Motor neuron (in vitro differentiated cells): ENCODE measurements around the gene DIS3L2. TPM values are rescaled to one million over a fixed set of nuclear protein-coding genes. Genes with fewer than 3 reads are reported as not detected.
A peak's percentile ranks its signal among the peaks of the same experiment; 100 is the strongest.
"Not testable (repeated sequence)": the region's sequence is repeated elsewhere in the genome, so short reads cannot be mapped to it uniquely, and the experiment has no call there.

Experiments
- ATAC-seq, 8 experiments: fragments of 200-7000 bp; cut with Tn5 transposase; replicated peaks in 6 of 8; 2 replicates each; pipeline ENCODE4 v1.8.0; 2021; ENCODE audit warnings: mild to moderate bottlenecking in 8 of 8, moderate library complexity in 8 of 8
- H3K27ac ChIP-seq, 2 donors: fragments of 250-450 bp; sonication (Bioruptor Pico); 2 replicates each; pipeline ENCODE4 v1.9.0; 2021; ENCODE audit warnings: antibody characterized with exemption in 2 of 2, mild to moderate bottlenecking in 2 of 2, moderate library complexity in 1 of 2
- H3K4me1 ChIP-seq, 2 donors: fragments of 250-450 bp; sonication (Bioruptor Pico); replicated peaks in 1 of 2; 2 replicates each; pipeline ENCODE4 v1.6.1; 2021; ENCODE audit warnings: antibody characterized with exemption in 2 of 2, mild to moderate bottlenecking in 2 of 2, moderate library complexity in 1 of 2
- H3K4me3 ChIP-seq, 5 donors: fragments of 250-450 bp; sonication (Bioruptor Pico); 2 replicates each; pipeline ENCODE4 v1.9.0; 2021; ENCODE audit warnings: antibody characterized with exemption in 5 of 5, mild to moderate bottlenecking in 5 of 5, moderate library complexity in 4 of 5
- WGBS, 10 experiments: fragments of 450-650 bp; shearing (Covaris generic); methylation state at CpG; one replicate each; pipeline ENCODE4 v1.0.0; 2022; 5-methylcytosine and 5-hydroxymethylcytosine counted together
- in situ Hi-C, 9 experiments: fragments of 400-800 bp; cut with MboI; loops; one replicate each; pipeline ENCODE4 v1.15.0; 2021; ENCODE audit warnings: low sequenced_read_pairs in 9 of 9, low pct_unique_long_range_greater_than_20kb in 2 of 9; ENCODE audit not compliant: unreplicated experiment in 9 of 9
- total RNA-seq, 8 experiments: library from RNA; unstranded; fragments of 300-600 nt; gene quantifications; 2 replicates each; pipeline versions ENCODE4 v1.2.3 to v1.2.4, GENCODE V29; 2022

DIS3L2 gene
- total RNA-seq, 8 experiments from 2014 or later = 10.6 to 33.1 (median 21.8) TPM

DNA sequence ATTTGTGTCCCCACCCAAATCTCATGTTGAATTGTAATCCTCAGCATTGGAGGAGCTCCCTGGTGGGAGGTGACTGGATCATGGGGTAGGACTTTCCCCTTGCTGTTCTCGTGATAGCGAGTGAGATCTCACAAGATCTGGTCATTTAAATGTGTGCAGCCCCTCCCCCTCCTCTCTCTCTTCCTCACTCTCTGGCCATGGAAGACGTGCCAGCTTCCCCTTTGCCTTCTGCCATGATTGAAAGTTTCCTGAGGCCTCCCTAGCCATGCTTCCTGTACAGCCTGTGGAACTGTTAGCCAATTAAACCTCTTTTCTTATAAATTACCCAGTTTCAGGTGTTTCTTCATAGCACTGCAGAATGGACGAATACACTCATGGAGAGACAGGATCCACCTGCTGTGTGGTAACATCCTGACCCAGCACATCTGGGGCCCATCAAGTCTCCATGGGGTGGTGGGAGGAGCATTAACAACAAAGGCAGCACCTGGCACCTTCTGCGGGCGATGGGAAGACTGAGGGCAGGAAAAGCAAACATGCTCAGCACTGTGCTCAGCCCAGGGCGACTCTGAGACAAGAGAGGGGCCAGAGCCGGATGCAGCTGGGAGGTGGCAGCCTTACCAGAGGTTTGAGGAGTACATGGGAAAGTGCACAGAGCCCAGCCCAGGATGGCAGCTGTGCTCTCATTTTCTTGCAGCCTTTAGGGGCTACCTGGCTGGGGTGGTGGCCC is 400.8 kb downstream of the DIS3L2 start:
- Histone ChIP-seq H3K4me3 (no peak overlapping the region), H3K4me1 (no peaks in the 10 kb centered on the region), H3K27ac (no peak overlapping the region)
- WGBS, 10 experiments = 30 to 100% (median 59%) methylated on average over 1 to 6 of the region's 8 CpGs; no CpG with 5 or more reads in 1 of the 10 experiments
- ATAC-seq = no peak
- in situ Hi-C loops = no loop called here

DNA sequence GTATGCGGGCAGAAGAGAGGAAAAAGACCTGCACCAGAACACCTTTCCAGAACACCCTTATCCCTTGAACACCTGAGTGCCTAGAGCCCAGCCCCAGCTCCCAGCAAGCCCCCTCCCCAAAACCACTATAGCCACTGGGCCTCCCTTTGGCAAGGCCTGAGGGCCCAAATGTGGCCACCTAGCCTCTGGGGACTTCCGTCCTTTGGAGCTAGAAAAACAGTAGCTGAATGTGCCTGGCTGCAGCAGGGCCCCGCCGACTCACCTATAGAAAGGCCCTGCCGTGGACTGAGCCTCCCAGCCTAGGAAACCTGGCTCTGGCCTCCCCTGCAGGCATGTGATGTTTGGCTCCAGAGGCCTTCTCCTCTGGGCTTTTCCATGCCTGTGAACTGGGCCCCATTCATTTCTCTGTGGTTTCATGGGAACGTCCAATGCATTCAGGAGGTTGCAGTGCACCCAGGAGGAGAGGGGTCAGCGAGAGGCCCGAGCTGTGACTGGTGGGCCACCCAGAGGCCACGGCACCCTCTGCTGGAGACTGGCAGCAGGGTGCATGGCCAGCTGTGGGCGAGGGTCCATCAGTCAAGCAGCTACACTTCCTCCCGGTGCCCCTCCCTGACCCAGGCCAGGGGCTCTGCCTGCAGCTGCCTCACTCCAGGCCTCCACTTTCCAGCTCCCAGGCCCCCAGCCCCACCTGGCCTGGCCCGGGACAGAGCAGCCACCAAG is 401.7 kb downstream of the DIS3L2 start:
- H3K4me3 ChIP-seq, H3K4me1 ChIP-seq, in situ Hi-C loops, H3K27ac ChIP-seq: not testable (repeated sequence)
- 74 to 92% methylated on average over 3 to 5 of the region's 12 CpGs; no CpG with 5 or more reads in 8 of the 10 experiments for WGBS, 10 experiments
- ATAC-seq = peak in 1 of 8 experiments; percentile 19

GRCh38 chr2:232363784-232364615 is 402.5 kb downstream of the DIS3L2 start:
- peak in 2 of 8 experiments; percentile 14 to 20 for ATAC-seq
- in situ Hi-C loops = no loop called here
- 7 to 97% (median 80%) methylated on average over 1 to 10 of the region's 14 CpGs; no CpG with 5 or more reads in 2 of the 10 experiments for WGBS, 10 experiments
- Histone ChIP-seq H3K4me3 (no peak overlapping the region), H3K4me1 (peaks cover 2 to 3% of the 10 kb centered on the region in 2 donors), H3K27ac (no peak overlapping the region)

DNA sequence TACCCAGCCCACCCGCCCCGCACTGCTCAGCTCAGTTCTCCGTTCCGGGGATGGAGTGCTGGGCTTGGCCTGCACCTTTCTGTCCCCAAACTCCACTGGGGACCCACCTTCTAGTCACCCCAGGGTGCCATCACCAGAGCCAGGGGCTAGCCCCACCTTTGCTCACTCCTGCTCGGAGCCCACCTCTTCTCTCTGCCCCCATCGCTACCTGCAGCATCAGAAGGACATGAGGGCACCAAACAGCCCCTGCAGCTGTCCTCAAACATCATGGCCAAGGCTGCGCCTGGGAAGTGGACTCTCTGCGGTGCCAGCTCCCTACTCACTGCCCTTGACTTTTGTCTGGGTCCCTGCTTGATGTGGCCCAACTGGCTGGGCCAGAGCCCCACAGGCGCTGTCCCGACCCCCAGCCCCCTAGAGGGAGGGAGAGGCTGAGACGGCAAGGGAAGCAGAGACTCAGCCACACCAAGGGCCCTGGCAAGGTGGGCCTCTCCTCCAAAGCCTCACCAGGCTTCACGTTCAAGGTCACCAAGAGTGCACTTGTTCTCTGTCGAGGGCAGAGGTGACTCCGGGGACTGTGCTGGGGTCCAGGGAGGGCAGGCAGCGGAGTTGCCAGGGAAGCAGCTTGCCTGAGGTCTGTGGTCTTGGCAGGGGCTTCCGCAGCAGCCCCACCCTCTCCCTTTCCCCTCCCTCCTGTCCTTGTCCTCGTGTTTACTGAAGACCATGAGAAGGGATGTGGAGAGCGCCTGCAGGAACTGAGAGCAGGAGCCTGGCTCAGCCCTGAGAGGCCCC is 403.5 kb downstream of the DIS3L2 start:
- H3K4me3 ChIP-seq, in situ Hi-C loops, H3K27ac ChIP-seq: not testable (repeated sequence)
- peak in 1 of 8 experiments; percentile 9 for ATAC-seq
- H3K4me1 ChIP-seq = peaks cover 10 to 11% of the 10 kb centered on the region in 2 donors
- WGBS, 10 experiments = 80 to 100% methylated on average over 1 of the region's 18 CpGs; no CpG with 5 or more reads in 8 of the 10 experiments

DNA sequence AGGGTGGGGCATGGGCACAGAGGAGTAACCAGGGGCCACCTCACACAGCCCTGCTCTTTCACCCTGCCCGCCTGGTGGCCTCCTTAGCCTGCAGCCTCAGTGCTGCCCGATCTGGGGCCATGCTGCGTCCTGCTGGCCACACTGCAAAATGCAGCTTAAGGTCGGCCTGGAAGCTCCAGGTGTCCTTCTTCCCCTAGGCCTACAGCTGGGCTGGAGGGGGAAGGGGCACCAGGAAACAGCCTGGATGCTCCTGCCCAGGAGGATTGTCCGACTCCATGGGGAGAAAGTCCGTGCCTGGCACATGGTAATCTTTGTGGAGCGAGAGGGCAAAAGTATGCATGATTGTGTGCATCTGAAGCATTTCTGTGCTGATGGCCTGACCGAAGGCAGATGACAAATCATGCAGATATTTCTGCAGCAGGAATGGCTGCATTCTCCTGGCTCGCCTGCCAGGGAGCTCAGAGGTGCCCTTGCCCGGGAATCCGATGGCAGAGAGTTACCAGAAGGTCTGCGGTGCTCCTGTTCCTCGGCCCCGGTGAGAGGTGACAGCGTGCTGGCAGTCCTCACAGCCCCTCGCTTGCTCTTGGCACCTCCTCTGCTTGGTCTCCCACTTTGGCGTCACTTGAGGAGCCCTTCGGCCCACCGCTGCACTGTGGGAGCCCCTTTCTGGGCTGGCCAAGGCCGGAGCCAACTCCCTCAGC is 404.3 kb downstream of the DIS3L2 start:
- 82 to 90% methylated on average over 2 to 5 of the region's 20 CpGs; no CpG with 5 or more reads in 8 of the 10 experiments for WGBS, 10 experiments
- in situ Hi-C loops = no loop called here
- Histone ChIP-seq H3K27ac (no peak overlapping the region), H3K4me1 (peaks cover 10 to 11% of the 10 kb centered on the region in 2 donors), H3K4me3 (no peak overlapping the region)
- peak; percentile 35 to 96 (median 67) for ATAC-seq

- H3K4me3 ChIP-seq, H3K27ac ChIP-seq, ATAC-seq, in situ Hi-C loops: not testable (repeated sequence)
- H3K4me1 ChIP-seq = peaks cover 10 to 11% of the 10 kb centered on the region in 2 donors
- no CpG with 5 or more reads among the region's 23 CpGs for WGBS, 10 experiments
These were observed 404.9 kb downstream of the DIS3L2 start for GRCh38 chr2:232366461-232366860.

- H3K4me1 ChIP-seq = peaks cover 10 to 11% of the 10 kb centered on the region in 2 donors
- no peak for ATAC-seq
- no peak overlapping the region for H3K27ac ChIP-seq
- in situ Hi-C loops = no loop called here
- WGBS, 10 experiments = 20 to 100% (median 67%) methylated on average over 1 to 3 of the region's 7 CpGs; no CpG with 5 or more reads in 3 of the 10 experiments
- H3K4me3 ChIP-seq = no peak overlapping the region
These were observed 405.5 kb downstream of the DIS3L2 start for GRCh38 chr2:232367016-232367415.

DNA sequence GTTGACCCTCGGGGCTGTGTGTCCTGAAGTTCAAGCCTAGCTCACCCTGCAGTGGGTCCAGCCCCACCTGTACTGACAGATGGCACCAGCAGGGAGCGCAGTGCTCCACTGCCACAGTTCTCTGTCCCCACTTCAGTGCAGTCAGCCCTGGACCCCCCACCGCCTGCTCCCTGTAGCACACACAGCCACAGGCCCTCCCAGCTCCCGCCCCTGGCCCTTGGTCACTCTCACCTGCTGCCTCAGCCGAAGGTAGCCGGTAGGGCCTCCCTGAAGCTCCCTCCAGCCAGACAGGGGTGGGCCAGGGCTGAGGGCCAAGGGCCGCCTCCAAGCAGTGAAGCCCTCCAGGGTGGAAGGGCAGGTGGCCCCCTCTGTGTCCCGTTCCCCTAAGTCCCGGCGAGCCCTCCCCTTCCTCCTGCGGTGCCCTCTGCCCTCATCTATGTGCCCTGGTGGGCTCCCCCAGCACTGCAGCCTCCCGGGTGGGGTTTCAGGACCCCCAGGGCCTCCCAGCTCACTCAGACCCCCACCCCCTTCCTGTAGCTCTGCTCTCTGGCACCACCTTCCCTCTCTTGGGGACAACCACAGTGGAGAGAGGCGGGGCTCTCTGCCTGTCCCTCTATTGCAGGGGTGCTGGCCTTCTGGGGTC is 406.2 kb downstream of the DIS3L2 start:
- in situ Hi-C loops = no loop called here
- H3K27ac ChIP-seq = no peak overlapping the region
- peak in 3 of 8 experiments; percentile 2 to 32 (median 18) for ATAC-seq
- 0 to 100% methylated on average over 1 of the region's 13 CpGs; no CpG with 5 or more reads in 8 of the 10 experiments for WGBS, 10 experiments
- H3K4me3 ChIP-seq = no peak overlapping the region
- peaks cover 10 to 11% of the 10 kb centered on the region in 2 donors for H3K4me1 ChIP-seq

GRCh38 chr2:232368311-232368731 is 406.8 kb downstream of the DIS3L2 start:
- in situ Hi-C loops = no loop called here
- WGBS, 10 experiments = 51 to 100% (median 100%) methylated on average over 1 to 4 of the region's 15 CpGs; no CpG with 5 or more reads in 3 of the 10 experiments
- peak in 7 of 8 experiments; percentile 24 to 69 (median 52) for ATAC-seq

DNA sequence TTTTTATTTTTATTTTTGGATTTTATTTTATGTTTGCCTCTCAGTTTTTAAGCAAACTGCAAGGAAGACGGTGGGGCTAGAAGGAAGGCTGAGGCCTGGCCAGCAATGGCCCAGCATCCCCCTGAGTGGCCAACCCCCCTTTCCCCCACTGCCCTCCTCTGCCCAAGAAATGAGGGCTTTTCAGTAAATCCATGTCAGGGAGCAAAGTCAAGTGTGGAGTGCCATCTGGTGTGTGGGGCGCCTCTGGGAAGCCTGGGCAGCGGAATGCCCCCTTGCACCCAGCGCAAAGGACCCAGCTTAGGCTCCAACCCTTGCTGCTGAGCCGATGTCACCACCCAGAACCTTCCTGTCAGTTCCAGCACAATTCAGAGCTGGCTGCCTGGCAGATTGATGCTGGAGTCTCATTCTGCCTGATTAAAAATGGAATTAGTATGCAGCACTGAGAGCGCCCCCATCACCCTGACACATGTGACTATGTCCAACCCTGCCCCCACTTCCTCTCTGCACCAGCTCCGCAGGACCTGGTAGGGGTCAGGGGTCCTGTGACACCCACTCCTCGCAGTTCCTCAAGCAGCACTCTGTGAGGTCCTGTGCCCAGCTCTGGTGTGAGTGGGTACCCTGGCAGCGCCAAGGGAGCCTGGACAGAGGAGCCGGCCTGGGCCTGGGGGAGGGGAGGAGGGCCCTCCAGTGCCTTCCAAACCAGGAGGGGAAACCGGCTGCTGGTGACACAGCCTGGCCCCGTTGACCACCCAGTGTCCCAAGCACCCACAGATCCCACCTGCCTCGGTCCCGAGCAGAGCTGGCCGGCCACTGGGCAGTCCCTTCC is 407.8 kb downstream of the DIS3L2 start:
- in situ Hi-C loops = no loop called here
- Histone ChIP-seq H3K4me1 (peaks cover 10 to 15% of the 10 kb centered on the region in 2 donors), H3K4me3 (no peak overlapping the region), H3K27ac (no peak overlapping the region)
- peak in 5 of 8 experiments; percentile 39 to 62 (median 56) for ATAC-seq
- 76 to 100% (median 84%) methylated on average over 1 to 6 of the region's 15 CpGs; no CpG with 5 or more reads in 5 of the 10 experiments for WGBS, 10 experiments

More at GRCh38 chr2:232368311-232368731, 406.8 kb downstream of the DIS3L2 start:
- peaks cover 10 to 11% of the 10 kb centered on the region in 2 donors for H3K4me1 ChIP-seq
- H3K27ac ChIP-seq = no peak overlapping the region
- no peak overlapping the region for H3K4me3 ChIP-seq
